Smooth muscle cell of the brain vasculature (primary cell): Measurements from ENCODE around the gene MSLN.
"Not testable (repeated sequence)": the region's sequence is repeated elsewhere in the genome, so short reads cannot be mapped to it uniquely, and the experiment has no call there.

ENCODE experiments used
- DNase-seq: peaks from one replicate; pipeline ENCODE4 v3.0.0-alpha.2; 2012; ENCODE audit warnings: low read depth, low spot score

Gene MSLN

DNA sequence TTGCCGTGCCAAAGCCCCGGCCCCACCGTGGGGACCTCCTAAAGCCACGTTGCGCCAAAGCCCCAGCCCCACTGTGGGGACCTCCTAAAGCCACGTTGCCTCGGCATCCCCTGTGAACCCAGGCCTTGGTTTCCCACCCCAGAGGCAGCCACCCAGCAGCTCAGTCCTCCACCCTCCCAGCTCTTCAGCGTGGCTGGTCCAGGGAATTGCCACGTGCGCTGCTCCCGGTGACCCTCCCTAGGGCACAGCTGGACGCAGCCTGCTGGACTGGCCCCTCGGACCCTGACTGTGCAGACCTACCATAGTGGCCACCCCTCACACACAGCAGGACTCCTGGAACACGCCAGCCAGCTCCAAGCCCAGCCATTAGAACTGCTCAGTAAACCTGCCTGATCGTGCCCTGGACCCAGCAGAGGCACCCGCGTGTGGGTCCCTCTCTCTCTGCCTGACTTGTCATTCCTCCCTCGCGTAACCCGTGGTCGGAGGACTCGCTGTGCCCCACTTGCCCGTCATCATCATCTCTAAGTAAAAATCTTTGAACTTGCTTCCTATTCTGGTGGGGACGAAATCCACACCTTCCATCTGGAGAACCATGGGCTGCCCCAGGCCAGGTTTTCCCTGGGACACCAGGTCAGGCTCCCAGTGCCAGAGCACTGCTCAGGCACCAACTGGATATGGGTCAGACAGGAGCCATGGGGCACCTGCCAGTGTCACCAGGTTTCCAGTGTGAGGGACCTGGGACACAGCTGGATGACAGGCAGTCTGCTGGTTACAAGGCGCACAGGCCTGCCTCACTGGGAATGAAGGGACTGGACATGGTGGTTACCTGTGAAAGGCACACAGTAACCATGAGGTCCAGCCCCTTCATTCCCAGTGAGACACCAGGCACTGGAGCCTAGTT lies 25.3 kb upstream of the MSLN start:
- no peak for DNase-seq

DNA sequence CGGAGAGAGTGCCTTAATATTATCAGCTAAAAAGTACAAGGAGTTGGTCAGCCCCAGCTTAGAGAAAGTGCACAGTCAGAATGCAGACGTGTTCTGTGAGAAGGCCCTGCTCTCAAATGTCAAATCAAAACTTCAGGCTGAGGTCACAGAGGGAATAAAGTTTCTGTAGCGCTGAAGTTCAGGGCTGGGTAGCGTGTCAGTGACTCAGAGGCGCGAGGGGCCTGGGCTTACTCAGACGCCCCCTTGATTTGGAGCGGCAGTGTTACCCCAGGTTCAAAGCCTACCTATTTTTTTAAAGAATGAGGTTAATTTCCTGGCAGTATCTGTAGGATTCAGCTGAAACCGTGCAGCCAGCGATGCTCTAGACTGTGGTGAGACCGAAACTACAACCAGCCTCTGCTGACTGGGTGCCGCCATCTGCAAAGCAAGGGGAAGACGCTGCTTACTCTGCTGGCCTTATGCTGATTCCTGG lies 24.5 kb upstream of the MSLN start:
- no peak for DNase-seq

DNA sequence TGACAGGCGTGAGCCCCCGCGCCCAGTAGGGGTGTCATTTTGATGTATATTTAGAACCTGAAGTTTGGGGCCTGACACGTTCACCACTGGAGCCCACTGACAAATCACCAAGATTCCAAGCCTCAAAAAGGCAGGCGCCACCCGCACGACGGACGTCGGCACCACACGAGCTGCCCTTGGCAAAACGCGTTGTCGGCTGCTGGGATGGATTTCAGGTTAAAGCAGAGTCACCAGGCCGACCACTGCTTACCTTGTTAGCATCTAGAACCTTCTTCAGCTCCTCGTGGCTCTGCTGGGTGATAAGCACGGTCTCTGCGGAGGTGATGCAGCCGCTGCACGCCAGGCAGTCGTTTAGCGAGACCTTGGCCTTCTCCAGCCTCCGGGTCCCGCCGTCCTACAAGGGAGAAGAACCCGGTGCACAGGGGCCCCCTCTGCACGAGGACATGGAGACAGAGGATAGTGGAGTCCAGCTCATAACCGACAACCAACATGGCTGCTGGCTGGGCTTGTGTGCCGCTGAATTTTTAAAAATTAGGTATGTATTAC lies 23.5 kb upstream of the MSLN start:
- DNase-seq, result no peak

DNA sequence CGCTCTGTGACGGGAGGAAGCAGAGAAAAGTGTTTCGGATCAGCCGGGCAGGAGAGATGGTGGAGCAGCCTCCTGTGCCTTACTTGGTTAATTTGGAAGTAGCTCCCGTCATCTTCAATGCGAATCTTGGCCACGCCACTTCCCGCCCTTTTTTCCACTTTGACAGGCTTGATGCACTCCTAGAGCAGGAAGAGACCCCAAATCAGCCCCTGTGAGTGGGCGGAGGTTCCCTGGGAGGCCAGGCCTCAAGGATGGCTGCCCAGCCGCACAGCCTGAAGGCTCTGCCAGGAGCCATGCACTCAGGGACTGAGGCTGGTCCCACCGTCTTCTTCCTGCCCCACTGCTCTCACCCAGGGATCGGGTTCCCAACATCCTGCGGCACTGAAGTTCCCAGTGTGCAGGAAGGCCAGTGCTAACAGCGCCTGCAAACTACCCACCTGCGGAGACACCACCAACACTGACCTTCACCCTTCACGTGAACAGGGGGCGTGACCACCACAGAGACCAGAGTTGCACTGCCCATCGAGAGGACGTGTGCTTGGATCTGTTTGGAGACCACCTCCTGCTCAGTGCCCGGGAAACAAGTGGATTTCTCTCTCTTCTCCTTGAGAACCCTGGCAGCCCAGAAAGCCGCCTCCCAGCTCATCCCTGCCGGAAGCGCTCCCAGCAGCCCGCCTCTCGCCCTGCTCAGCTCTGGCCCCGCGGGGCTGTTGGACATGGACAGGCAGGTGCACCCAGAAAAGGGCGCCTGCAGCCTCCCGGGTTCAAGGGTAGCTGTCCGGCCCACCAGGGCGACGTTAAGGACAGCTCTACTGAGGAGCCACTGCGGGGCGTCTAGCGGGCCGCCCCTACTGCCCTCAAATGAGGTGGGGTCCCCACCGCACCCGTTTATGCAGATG lies 20.7 kb upstream of the MSLN start:
- no peak for DNase-seq

DNA sequence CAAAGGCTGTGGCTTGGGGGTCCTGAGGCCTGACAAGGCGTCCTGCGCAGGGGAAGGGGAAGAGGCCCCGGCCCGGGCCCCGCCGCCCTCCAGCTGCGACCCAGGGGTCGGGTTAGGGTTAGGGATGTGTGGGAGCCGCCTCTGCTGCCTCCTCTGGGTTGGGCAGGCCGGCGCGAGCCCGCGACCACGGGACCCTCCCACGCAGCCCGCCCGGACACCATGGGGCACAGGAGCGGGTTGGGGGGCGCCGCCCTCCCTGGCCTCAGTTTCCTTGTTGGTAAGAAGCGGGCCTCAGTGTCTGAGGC lies 20.1 kb upstream of the MSLN start:
- no peak for DNase-seq

DNA sequence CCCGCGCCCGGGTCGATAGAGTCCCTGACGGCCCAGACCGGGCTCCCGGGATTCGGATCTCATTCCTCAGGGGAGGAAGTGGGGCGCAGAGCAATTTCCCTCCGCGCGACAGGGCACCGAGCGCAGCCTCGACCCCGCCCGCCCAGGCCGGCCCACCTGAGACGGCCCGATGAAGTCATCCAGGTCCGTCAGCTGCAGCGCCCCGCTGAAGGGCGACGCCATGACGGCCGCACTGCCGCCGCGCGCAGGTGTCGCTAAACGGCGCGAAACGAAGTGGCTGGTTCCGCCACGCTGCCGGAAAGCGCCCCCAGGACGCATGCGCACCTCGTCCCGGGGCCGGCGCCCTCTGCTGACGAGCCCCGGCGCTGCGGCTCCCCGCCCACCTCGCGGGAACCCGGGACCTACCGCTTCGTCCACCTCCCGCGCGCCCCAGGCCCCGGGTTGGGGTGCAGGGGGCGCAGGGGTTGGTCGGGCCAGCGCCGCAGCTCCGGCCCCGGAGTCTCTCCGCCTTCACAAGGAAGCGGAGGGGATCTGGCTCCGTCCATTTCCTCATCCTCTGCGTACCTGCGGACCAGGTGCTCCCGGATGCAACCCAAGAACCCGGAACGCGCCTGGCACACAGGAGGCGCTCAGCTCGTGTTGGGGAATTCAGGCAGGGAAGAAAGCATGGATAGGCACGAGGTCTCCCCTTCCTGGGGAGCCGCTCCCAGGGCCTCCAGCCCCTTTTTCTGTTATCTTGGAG lies 19.6 kb upstream of the MSLN start, which contains the start of gene CIAO3:
CIAO3 (minus strand) TSS at position 234 of the 742 bp plus-strand sequence; CDS start at position 222, 12 bp downstream.
- peak; percentile 69 for DNase-seq

DNA sequence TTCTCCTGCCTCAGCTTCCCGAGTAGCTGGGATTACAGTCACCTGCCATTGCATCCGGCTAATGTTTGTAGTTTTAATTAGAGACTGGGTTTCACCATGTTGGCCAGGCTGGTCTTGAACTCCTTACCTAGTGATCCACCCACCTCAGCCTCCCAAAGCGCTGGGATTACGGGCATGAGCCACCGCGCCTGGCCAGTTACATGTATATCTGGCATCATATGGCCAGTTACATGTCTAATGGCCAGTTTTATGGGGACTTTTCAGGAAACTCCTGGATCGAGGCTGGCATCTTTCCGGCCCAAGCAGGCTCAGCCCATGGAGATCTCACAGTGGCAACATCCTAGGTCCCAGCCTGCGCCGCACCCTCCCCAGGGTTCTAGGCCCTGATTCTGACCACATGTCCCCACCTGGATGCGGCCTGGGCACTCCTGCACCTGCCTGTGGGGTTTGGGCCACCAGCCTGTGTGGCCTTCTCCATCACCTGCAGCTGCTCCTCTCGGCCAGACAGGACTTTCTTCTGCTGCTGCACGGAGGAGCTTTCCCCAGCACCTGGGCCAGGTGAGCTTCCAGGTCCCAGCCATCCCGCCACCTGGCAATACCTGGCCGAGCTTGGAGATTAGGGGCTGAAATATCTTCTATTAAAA lies 18.4 kb upstream of the MSLN start:
- DNase-seq, result no peak

DNA sequence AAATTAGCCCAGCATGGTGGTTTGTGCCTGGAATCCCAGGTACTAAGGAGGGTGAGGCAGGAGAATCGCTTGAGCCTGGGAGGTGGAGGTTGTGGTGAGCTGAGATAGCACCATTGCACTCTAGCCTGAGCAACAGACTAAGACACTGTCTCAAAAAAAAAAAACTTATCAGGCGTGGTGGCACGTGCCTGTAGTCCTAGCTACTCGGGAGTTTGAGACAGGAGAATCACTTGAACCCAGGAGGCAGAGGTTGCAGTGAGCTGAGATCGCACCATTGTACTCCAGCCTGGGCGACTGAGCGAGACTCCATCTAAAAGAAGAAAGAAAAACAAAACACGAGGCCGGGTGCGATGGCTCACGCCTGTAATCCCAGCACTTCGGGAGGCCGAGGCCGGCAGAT lies 17.6 kb upstream of the MSLN start:
- not testable (repeated sequence) for DNase-seq

DNA sequence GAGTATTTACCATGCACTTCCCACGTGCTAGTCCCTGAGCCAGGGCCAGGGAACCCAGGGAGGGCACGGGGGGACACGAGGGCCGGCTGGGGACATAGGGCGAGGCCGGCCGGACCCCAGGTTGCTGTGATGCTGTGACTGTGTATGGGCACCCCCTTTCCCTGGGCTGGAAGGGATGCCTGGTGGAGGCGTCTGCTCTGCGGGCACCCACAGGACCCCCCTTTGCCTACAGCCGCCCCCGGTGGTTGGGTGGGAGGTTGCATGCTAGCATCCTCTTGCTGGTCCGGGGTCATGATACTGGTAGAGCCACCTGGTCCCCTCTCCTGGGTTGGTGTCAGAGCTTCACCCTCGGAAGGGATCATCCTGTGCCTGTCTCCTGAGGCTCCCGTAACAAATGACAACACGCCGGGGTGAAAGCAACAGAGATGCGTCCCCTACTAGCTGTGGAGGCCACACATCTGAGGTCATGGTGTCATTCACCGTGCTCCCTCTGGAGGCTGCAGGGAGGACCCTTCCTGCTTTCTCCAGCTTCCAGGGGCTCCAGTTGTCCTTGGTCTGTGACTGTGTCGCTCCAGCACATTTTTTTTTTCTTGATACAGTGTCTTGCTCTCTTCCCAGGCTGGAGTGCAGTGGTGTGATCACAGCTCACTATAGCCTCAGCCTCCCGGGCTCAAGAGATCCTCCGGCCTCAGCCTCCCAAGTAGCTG lies 16.6 kb upstream of the MSLN start:
- no peak for DNase-seq

DNA sequence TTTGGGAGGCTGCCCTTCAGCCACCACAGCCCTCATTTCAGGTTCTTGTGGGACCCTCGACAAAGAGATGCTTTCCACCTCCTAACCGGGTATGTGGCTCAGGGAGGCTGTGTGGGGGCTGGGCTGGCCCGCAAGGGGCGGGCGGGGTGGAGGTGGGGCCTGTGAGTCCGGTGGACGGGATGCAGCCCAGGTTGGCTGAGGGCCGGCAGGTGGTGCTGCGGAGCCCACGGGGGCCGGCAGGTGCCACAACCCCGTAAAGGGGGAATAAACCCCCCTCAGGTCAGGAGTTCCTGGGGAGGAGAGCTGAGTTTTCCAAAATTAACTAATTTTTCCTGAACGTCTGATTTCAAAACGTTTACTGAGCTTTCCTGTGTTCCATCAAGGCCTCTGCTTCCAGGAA lies 14.8 kb upstream of the MSLN start:
- no peak for DNase-seq

DNA sequence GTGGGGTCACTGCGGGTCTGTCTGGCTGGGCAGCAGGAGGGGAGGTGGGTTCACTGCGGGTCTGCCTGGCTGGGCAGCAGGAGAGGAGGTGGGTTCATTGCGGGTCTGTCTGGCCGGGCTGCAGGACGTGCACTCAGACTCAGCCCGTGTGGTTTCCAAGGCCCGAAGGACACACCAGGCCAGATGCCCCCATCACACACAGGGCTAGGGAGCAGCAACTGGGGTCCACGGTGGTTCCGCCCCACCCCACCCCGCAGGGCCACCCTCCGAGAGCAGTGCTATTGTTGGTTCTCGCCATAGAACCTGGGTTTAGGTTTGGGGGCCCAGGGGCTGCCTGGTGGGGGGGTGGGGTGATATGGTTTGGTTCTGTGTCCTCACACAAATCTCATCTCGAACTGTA lies 13.9 kb upstream of the MSLN start:
- no peak for DNase-seq

DNA sequence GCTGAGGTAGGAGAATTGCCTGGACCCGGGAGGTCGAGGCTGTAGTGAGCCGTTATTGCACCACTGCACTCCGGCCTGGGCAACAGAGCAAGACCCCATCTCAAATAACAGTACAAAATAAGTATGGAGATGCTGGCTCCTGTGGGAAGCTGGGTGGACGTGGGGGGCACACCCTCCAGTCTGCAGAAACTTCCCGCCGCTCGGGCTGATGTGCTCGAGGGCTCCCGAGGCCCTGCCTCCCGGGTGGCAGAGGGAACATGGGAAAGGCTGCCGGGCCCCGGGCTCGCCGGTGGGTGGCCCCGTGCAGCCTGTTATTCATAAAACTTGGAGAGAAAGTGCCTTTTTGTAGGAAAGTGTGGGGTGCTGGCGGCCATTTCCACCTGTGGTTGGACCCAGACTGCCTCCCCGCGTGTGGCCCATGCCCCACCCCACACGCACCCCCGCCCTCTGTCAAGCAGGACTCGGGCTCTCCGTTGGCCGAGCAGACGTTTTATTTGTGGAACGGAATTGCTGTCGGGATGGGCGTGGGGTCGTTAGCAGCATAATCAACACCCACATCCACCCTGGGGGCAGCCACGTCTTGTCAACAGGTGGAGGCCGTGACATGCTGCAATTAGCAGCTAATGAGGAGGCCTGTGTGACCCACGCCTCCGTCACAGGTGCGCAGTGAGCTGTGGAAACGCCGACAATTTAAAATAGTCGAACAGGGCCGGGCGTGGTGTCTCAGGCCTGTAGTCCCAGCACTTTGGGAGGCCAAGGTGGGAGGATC lies 12.4 kb upstream of the MSLN start:
- DNase-seq, result no peak

DNA sequence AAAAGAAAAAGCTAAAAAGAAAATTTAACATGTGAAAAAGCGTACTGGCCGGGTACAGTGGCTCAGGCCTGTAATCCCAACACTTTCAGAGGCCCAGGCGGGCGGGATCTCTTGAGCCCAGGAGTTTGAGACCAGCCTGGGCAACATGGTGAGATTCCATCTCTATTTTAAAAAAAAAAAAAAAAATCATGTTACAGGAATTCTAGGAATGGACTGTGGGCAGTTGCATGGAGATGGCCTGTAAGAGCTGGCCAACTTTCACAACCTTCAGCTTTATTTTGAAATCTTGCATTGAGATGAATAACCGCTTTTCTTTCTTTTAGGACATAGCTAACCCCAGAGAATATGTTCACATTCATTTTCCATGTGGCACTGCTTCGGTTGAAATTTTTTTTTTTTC lies 11.5 kb upstream of the MSLN start:
- DNase-seq, result no peak

DNA sequence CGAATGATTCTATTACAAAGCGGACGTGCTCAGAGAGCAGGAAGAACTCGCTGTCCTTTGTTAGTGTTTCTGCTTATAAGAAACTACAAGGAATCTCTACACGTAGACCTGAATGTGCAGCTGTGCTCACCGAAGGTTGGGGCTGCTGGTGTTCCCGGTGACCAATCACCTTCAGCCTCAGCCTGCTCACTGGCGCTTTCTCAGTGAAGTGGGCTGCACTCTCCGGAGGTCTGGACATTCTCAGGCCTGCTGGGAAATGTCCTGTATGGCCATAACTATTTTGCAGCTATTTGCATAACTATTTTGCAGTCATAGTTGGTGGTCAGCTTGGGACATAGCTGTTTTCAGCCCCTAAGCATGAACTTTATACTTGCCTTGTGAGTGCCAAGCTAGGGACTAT lies 10.0 kb upstream of the MSLN start:
- no peak for DNase-seq

DNA sequence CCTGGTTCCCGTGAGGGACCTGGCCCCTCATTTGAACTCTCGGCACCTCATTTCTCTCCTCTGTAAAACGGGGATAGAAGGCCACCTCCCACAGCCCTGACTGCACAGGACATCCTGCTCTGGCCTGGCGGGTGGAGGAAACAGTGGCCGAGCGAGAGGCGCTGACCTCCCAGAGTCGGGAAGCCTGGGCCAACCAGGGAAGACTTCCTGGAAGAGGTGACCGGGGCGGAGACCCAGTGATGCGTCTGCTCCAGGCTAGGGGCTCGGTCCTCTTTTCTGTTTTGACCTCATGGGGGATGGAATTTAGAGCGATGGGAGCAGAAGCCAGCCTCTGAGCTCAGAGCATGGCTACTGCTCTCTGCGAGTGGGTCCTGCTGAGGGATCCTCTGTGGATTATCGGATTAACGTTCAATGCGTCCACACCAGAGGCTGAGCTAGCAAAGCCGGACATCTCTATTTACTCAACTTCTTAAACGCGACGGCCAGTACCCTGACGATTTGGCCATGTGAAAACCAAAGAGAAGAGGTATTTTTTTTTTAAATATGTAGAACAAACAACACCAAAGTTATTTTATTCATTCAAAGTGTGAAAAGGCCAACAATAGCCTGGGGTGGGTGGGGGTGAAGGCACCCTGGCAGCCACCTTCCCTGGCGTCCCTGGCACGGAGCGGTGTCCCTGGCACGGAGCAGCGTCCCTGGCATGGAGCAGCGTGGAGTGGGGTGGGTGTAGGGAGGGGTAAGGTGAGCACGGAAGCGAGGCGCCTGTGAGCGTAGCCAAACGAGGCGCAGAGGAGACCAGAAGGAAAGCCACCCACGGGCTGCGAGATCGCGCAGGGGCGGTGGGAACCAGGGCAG lies 9.2 kb upstream of the MSLN start:
- DNase-seq, result no peak

DNA sequence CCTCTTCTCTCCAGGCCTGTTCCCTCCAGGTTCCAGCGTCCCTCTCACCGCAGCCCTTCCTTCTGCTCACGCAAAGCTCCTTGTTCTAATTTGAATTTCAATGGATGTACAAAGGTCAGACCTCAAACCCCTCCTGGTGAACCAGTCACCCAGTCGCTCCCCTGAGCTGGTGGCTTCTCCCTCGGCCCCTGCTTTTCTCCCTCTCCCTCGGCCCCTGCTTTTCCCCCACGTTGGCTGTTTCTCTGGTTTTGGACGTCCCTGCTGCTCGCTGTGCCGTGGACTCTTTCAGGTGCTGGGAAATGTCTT lies 8.6 kb upstream of the MSLN start:
- DNase-seq, result no peak

DNA sequence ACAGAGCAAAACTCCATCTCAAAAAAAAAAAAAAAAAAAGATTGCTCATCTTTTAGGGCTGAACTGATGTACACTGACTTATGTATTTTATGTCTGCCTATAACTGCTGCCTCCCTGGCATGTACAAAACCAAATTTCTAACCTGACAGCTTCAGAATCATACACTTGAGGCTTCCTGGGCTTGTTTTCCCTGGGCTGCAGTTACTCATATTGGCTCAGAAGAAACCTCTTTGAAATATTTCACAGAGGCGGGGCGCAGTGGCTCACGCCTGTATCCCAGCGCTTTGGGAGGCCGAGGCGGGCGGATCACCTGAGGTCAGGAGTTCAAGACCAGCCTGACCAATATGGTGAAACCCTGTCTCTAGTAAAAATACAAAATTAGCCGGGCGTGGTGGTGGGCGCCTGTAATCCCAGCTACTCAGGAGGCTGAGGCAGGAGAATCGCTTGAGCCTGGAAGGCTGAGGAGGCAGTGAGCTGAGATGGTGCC lies 6.4 kb upstream of the MSLN start:
- DNase-seq, result not testable (repeated sequence)

DNA sequence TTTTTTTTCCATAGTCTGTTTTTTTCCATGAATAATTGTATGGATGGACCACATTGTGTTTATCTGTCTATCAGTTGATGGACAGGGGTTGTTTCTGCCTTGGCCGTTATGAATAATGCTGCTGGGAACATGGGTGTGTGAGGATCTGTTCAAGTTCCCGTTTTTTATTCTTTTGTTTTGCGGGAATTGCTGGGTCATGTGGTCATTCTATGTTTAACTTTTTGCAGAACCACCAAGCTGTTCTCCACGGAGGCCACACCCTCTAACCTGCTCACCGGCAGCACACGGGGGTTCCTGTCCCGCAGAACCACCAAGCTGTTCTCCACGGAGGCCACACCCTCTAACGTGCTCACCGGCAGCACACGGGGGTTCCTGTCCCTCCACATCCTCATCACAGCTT lies 5.9 kb upstream of the MSLN start:
- DNase-seq, result no peak

DNA sequence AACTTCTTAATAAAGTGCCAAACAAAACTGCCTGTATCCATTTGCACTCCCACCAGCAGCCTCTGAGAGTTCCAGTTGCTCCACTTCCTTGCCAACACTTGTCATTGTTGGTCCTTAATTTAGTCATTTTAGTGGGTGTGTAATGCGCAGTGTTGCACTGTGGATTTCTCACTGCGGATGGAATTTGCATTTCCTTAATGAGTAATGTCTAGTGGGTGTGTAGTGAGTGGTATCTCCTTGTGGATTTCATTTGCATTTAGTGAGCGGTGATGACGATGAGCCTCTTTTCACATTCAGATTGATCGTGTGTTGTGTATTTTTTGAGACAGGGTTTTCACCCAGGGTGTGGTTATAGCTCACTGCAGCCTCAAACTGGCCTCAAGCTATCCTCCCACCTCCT lies 4.1 kb upstream of the MSLN start:
- DNase-seq, result no peak
